HG02981 (cell line): Measurements from ENCODE around the gene TAOK1.

Source experiments
- ATAC-seq: cut with Tn5 transposase; IDR thresholded peaks from one replicate; pipeline ENCODE4 v1.9.1; 2021; ENCODE audit warnings: mild to moderate bottlenecking, moderate library complexity; ENCODE audit not compliant: unreplicated experiment

Gene TAOK1

GRCh38 chr17:29378500-29378899 is 11.7 kb upstream of the TAOK1 start:
- ATAC-seq: no peak

DNA sequence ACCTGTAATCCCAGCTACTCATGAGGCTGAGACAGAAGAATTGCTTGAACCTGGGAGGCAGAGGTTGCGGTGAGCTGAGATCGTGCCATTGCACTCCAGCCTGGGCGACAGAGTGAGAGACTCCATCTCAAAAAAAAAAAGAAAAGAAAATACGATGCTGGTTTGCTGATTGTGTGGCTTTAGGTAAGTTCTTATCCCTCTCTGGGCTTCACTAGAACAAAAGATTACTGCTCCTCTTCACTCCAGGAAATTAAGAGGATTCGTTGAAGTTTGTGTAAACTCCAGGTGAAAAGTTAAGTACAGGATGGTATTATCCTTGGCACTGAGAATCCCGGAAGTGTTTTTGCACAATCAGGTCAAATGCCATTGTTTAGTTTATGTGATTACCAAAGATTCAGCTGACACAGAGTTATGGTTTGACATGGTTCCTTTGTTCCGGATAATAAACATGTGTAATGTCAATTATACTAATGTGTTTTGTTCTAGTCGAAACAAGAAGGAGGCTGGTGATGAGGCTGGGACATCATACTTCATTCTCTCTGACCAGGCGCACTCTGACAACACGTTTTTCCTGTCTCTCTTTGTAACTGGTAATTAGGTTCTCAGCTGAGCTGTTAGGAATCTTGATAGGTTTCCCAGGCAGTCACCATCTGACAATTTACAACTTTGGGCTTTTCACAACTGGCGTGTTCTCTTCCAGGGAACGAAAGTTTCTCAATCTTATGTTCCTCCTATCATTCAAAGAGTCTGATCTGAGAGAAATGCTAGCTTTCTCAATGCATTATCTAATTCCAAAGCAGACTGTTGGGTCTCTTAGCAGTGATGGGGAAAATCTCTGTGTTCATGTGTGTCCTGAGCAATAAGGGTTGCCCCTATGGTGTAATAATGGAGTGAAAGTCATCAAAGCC is 10.8 kb upstream of the TAOK1 start:
- no peak for ATAC-seq

GRCh38 chr17:29383686-29384085 is 6.5 kb upstream of the TAOK1 start:
- no peak for ATAC-seq

DNA sequence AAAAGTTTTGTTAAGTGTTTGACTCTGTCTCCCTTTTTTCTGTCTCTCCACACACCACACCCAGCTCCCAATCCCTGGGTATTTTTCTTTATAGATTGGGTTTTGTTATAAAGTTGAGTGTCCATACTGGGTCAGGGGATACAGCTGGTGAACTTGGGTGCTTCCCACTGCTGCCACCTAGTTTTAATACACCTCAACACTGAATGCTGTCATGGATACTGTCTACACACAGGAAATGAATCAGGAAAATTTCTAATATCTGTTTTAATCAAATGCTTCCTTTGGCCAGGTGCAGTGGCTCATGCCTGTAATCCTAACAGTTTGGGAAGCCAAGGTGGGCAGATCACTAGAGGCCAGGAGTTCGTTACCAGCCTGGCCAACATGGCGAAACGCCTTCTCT is 5.3 kb upstream of the TAOK1 start:
- no peak for ATAC-seq

- no peak for ATAC-seq
Measured at GRCh38 chr17:29386760-29387159, 3.4 kb upstream of the TAOK1 start.

- no peak for ATAC-seq
Measured at GRCh38 chr17:29388937-29389336, 1.2 kb upstream of the TAOK1 start.

DNA sequence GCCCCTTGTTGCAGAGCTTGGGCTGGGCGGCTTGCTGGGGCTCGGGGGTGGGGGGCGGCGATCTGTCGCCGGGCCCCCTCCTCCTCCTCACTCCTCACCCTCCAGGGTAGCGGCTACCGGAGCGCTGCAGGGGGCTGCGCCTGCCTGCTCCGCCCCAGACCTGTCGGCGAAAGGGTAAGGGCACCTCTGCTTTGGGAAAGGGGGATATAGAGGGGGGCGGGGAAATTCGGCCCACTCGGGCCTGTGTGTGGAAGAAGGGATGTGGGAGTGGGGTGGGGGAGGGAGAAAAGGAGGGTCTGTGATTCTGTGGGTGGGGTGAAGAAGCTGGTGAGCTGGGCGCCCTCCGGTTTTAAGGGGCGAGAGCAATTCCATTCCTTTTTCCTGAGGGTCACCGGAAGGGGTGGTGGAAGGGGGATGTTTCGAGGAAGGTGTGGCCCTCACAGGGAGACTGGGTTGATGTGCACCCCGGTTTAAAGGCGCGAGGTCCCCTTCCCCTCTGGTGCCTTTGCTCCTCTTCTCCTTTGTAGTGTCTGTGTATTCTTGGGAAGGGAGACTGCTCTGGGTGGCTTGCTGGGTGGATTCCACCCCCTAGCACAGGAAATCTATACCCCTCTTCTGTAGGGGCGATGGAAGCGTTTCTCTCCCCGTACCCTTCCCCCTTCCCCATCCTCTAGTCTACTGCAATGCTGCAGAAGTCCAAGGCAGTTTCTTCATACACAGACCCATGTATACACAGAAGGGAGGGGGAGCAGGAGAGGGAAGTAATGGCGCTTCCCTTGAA is 878 bp downstream of the TAOK1 start:
- ATAC-seq: no peak

GRCh38 chr17:29393436-29393835 is 3.3 kb downstream of the TAOK1 start:
- ATAC-seq: no peak

DNA sequence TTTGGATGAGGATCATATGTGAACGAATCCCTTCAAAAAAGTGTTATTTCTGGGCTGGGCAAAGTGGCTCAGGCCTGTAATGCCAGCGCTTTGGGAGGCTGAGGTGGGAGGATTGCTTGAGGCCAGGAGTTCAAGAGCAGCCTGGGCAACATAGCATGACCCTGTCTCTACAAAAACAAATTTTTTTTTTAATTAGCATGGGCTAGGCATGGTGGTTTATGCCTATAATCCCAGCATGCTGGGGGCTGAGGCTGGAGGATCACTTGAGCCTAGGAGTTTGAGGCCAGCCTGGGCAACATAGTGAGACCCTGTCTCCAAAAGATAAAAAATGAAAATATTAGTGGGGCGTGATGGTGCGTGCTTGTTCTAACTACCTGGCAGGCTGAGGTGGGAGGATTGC is 4.6 kb downstream of the TAOK1 start:
- ATAC-seq: no peak

- ATAC-seq: no peak
Measured at GRCh38 chr17:29396066-29396465, 5.9 kb downstream of the TAOK1 start.

GRCh38 chr17:29399634-29400033 is 9.5 kb downstream of the TAOK1 start:
- ATAC-seq: no peak

DNA sequence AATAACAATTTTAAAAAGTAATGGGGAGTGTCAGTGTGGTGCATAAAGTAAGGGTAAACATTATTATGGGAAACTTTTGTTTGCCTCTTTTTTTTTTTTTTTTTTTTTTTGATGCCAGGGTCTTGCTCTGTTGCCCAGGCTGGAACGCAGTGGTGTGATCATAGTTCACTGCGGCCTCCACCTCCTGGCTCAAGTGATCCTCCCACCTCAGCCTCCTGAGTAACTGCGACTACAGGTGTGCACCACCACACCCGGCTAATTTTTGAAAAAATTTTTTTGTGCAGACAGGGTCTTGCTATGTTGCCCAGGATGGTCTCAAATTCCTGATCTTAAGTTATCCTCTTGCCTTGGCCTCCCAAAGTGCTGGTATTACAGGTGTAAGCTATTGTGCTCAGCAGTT is 10.7 kb downstream of the TAOK1 start:
- ATAC-seq: no peak

DNA sequence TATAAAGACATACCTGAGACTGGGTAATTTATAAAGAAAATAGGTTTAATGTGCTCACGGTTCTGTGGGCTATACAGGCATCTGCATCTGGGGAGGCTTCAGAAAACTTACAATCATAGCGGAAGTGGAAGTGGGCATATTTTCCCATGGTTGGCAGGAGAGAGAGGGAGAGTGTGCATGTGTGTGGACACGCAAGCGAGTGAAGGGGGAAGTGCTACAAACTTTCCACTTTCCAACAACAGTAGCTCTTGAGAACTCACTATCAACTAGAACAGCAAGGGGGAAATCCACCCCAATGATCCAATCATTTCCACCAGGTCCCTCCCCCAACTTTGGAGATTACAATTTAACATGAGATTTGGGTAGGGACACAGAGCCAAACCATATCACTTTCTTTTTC is 11.1 kb downstream of the TAOK1 start:
- ATAC-seq: no peak

GRCh38 chr17:29407856-29408255 is 17.7 kb downstream of the TAOK1 start:
- no peak for ATAC-seq

DNA sequence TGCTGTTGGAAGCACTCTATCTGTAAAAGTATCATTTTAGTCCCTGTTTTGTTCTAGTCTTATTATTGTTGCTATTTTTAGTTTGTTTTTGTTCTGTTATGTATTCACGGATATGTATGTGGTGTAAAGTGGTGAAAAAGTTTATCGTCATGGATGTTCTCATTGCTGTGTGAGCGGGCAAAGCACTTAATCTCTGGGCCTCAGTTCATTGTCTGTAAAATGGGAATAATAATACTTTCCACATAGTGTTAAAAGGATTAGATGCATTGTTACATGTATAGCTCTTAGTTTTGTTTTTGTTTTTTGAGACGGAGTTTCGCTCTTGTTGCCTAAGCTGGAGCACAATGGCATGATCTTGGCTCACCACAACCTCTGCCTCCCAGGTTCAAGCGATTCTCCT is 19.8 kb downstream of the TAOK1 start:
- no peak for ATAC-seq

GRCh38 chr17:29412780-29413565 is 22.8 kb downstream of the TAOK1 start:
- no peak for ATAC-seq

DNA sequence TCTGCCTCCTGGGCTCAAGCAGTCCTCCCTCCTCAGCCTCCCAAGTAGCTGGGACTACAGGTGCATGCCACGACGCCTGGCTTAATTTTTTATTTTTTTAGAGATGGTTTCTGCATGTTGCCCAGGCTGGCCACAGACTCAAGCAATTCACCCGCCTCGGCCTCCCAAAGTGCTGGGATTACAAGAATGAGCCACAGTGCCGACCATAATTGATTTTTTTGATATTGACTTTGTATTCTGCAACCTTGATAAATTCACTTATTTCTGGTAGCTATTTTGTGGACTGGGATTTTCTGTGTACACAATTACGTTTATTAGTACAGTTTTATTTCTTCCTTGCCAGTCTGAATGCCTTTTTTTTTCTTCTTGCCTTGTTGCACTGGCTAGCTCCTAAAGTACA is 30.0 kb downstream of the TAOK1 start:
- no peak for ATAC-seq

DNA sequence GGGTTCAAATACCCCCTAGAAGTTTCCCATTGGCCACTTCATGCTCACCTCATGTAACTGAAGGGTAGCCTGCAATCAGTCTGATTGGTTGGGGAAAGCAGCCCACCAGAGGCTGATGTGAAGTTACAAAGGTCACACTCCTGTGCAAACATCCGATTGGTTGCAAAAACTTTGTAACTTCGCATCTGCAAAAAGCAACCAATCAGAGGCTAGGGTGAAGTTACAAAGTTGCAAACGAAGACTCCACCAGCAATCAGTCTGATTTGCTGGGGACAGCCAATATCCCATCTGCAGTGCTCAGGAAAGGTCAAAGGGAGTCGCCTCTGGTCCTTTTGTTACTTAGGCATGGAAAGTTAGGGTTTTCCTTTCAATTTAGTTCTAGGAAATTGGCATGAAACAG is 40.1 kb downstream of the TAOK1 start:
- no peak for ATAC-seq

DNA sequence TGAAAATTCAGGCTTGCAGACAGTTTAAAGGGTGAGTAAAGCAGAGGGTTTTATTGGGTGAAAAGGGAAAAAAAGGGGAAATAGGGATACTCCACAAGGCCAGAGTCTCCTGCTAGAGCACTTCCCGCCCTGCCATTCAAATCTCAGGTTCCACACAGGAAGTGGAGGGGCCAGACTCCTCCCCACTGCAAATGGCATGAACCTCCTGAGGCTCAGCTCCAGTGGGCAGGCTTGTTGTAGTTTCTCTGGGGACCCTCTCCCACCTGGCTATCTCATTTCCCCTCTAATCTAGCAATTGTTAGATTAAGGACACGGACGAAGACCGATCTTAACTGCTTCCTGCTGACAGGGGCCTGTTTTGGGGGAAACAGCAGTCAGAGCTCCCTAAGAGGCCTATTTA is 43.4 kb downstream of the TAOK1 start:
- no peak for ATAC-seq

DNA sequence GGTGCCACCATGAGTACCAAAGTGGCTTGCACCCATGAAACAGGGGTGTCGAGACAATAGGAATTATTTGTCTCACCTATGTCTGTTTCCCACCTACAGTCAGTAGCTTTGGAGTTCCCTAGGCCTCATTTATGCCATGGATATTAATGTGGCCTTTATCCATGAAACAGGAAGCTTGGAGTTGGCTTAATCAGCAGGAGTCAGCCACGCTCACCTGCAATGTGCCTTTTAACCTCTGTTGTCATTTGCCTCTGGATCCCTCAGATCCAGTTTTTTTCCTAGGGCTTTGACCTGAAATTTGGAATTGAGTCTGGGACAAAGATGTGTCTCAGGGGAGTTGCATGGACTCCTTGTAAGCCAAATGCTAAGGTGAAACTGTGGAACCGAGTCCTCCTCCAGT is 44.4 kb downstream of the TAOK1 start:
- no peak for ATAC-seq

GRCh38 chr17:29442451-29442850 is 52.3 kb downstream of the TAOK1 start:
- ATAC-seq: no peak
